Caco-2 (cell line): ENCODE measurements around the gene TMPRSS3. TPM values are rescaled to one million over a fixed set of nuclear protein-coding genes. Genes with fewer than 3 reads are reported as not detected.

Source experiments
- BruUV-seq: library from RNA; stranded (reverse); fragments of 400-500 nt; replicated peaks from 2 replicates; lab custom pipeline; 2021; lab: Mats Ljungman, UMichigan
- CTCF ChIA-PET: fragments of 300-600 bp; sonication (Branson Sonifier 250); formaldehyde crosslinking; loops from one replicate; lab custom pipeline; 2022; ENCODE audit warnings: antibody characterized with exemption; lab: Charles Lee
- POLR2A ChIA-PET: fragments of 300-600 bp; sonication (Branson Sonifier 250); formaldehyde crosslinking; loops from one replicate; lab custom pipeline; 2022; ENCODE audit warnings: antibody characterized with exemption; lab: Charles Lee
- DNase-seq, 2 experiments: peaks; one replicate each; pipeline versions ENCODE4 v3.0.0 to v3.0.0-alpha.2; 2020 to 2022
- H3K27me3 ChIP-seq: replicated peaks from 2 replicates; pipeline ENCODE4 v1.6.0; 2011; ENCODE audit warnings: low read length; ENCODE audit not compliant: control insufficient read depth, insufficient read depth
- H3K36me3 ChIP-seq: 2 replicates; pipeline ENCODE4 v1.5.1; 2011; ENCODE audit warnings: low read length; ENCODE audit not compliant: control insufficient read depth, insufficient read depth
- H3K4me1 ChIP-seq: fragments of 250-450 bp; sonication (Bioruptor Pico); 2 replicates; pipeline ENCODE4 v1.5.1; 2020; ENCODE audit warnings: mild to moderate bottlenecking
- H3K4me3 ChIP-seq: 2 replicates; pipeline ENCODE4 v1.5.1; 2011; ENCODE audit warnings: low read depth, mild to moderate bottlenecking, control low read depth, low read length
- H3K9me3 ChIP-seq: fragments of 250-450 bp; sonication (Bioruptor Pico); 2 replicates; pipeline ENCODE4 v1.5.1; 2020; ENCODE audit warnings: mild to moderate bottlenecking, moderate library complexity
- H3K27ac Mint-ChIP-seq: one replicate; pipeline ENCODE4 v1.8.0; 2022; ENCODE audit warnings: mixed read lengths; ENCODE audit not compliant: unreplicated experiment
- H3K27me3 Mint-ChIP-seq: one replicate; pipeline ENCODE4 v1.8.0; 2022; ENCODE audit warnings: mixed read lengths; ENCODE audit not compliant: insufficient read depth, unreplicated experiment
- H3K36me3 Mint-ChIP-seq: one replicate; pipeline ENCODE4 v1.8.0; 2022; ENCODE audit warnings: mild to moderate bottlenecking, mixed read lengths; ENCODE audit not compliant: insufficient read depth, unreplicated experiment
- H3K4me1 Mint-ChIP-seq: one replicate; pipeline ENCODE4 v1.8.0; 2022; ENCODE audit warnings: low read depth, mixed read lengths; ENCODE audit not compliant: unreplicated experiment
- H3K4me3 Mint-ChIP-seq: one replicate; pipeline ENCODE4 v1.8.0; 2022; ENCODE audit warnings: mild to moderate bottlenecking, moderate library complexity, mixed read lengths; ENCODE audit not compliant: unreplicated experiment
- H3K9me3 Mint-ChIP-seq: one replicate; pipeline ENCODE4 v1.8.0; 2022; ENCODE audit warnings: mixed read lengths; ENCODE audit not compliant: unreplicated experiment
- intact Hi-C: fragments of 100-400 bp; cut with micrococcal nuclease; formaldehyde crosslinking; loops from one replicate; pipeline ENCODE4 v1.10.0; 2022; ENCODE audit not compliant: unreplicated experiment
- total RNA-seq: library from RNA; stranded (reverse); gene quantifications from 2 replicates; pipeline ENCODE4 v1.2.3, GENCODE V29; 2022
- TF ChIP-seq, protein P1 (sequence below), 2 experiments: fragments of 200-600 bp in 1 of 2; IDR thresholded peaks; 1 replicate in 1 of 2; 2 replicates in 1 of 2; pipeline versions ENCODE4 v1.5.1 to v1.8.0; 2011 to 2022; ENCODE audit warnings: antibody characterized with exemption in 1 of 2, control low read depth in 1 of 2, inconsistent platforms in 1 of 2, low read depth in 1 of 2, low read length in 1 of 2, mild to moderate bottlenecking in 1 of 2, moderate library complexity in 1 of 2; ENCODE audit not compliant: insufficient read depth in 1 of 2, severe bottlenecking in 1 of 2, unreplicated experiment in 1 of 2

TMPRSS3 gene
- total RNA-seq, 1 experiment from 2014 or later: not detected

DNA sequence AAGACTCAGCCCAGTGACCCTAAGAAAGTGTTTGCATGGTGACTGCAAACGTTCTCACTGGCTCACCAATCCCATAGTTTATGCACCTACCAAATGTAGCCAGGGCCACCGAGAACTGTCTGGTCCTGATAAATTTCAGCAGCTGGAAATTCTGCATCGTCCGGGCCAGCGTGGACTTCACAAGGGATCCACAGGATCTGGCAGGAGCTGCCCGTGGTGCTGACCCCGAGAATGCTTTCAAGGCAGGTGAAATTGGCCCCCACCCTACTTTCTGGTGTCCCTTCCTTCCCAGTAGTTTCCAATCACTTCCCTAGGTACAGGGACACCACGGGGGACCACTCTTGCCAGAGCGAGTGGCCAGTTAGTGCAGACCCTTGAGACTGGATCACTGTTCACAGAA lies 34.0 kb upstream of the TMPRSS3 start:
- H3K27me3 Mint-ChIP-seq: peaks cover 10% of the 10 kb centered on the region
- Histone ChIP-seq H3K4me1 (no peaks in the 10 kb centered on the region), H3K27me3 (no peaks in the 10 kb centered on the region), H3K36me3 (no peaks in the 10 kb centered on the region), H3K9me3 (no peaks in the 10 kb centered on the region), H3K4me3 (no peak overlapping the region)
- no peak overlapping the region for H3K4me3 Mint-ChIP-seq
- peaks cover 6% of the 10 kb centered on the region for H3K4me1 Mint-ChIP-seq
- H3K36me3 Mint-ChIP-seq: no peaks in the 10 kb centered on the region
- intact Hi-C loops: no loop called here
- DNase-seq: peak in 1 of 2 experiments; percentile 40
- TF ChIP-seq, protein P1, sequence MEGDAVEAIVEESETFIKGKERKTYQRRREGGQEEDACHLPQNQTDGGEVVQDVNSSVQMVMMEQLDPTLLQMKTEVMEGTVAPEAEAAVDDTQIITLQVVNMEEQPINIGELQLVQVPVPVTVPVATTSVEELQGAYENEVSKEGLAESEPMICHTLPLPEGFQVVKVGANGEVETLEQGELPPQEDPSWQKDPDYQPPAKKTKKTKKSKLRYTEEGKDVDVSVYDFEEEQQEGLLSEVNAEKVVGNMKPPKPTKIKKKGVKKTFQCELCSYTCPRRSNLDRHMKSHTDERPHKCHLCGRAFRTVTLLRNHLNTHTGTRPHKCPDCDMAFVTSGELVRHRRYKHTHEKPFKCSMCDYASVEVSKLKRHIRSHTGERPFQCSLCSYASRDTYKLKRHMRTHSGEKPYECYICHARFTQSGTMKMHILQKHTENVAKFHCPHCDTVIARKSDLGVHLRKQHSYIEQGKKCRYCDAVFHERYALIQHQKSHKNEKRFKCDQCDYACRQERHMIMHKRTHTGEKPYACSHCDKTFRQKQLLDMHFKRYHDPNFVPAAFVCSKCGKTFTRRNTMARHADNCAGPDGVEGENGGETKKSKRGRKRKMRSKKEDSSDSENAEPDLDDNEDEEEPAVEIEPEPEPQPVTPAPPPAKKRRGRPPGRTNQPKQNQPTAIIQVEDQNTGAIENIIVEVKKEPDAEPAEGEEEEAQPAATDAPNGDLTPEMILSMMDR (IDR thresholded peaks at IDR 0.05; ENCODE audit: insufficient read depth in 1 of 2, low read depth in 1 of 2, low read length in 1 of 2, severe bottlenecking in 1 of 2, unreplicated experiment in 1 of 2): no peak
- no peak overlapping the region for H3K27ac Mint-ChIP-seq
- POLR2A ChIA-PET: no interaction called here
- BruUV-seq: no TSS peak
- H3K9me3 Mint-ChIP-seq: no peaks in the 10 kb centered on the region
- CTCF ChIA-PET: interaction anchor here (0.6 kb wide), 1 partner anchor 26 kb away, joined by 4 read pairs; no protein-coding TSS in a partner anchor

DNA sequence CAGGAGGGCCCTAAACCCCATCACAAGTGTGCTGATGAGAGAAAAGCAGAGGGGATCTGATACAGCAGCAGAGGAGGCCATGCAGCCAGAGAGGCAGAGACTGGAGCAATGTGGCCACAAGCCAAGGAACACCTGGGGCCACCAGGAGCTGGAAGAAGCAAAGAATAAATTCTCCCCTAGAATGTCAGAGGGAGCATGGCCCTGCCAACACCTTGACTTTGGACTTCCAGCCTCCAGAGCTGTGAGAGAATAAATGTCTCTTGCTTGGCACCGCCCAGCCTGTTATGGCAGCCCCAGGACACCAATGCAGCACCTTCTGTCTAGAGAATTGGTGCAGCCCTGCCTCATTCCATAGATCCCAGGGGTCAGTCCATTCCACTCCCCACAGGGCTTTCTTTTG lies 33.2 kb upstream of the TMPRSS3 start:
- no peaks in the 10 kb centered on the region for H3K9me3 Mint-ChIP-seq
- intact Hi-C loops: no loop called here
- Histone ChIP-seq H3K9me3 (no peaks in the 10 kb centered on the region), H3K36me3 (no peaks in the 10 kb centered on the region), H3K4me1 (no peaks in the 10 kb centered on the region), H3K4me3 (no peak overlapping the region), H3K27me3 (no peaks in the 10 kb centered on the region)
- ChIA-PET CTCF (no interaction called here), POLR2A (no interaction called here)
- BruUV-seq: no TSS peak
- H3K4me3 Mint-ChIP-seq: no peak overlapping the region
- H3K27me3 Mint-ChIP-seq: peaks cover 7% of the 10 kb centered on the region
- no peak overlapping the region for H3K27ac Mint-ChIP-seq
- TF ChIP-seq, protein P1 (IDR thresholded peaks at IDR 0.05; ENCODE audit: insufficient read depth in 1 of 2, low read depth in 1 of 2, low read length in 1 of 2, severe bottlenecking in 1 of 2, unreplicated experiment in 1 of 2): no peak
- H3K36me3 Mint-ChIP-seq: no peaks in the 10 kb centered on the region
- no peak for DNase-seq
- peaks cover 6% of the 10 kb centered on the region for H3K4me1 Mint-ChIP-seq

DNA sequence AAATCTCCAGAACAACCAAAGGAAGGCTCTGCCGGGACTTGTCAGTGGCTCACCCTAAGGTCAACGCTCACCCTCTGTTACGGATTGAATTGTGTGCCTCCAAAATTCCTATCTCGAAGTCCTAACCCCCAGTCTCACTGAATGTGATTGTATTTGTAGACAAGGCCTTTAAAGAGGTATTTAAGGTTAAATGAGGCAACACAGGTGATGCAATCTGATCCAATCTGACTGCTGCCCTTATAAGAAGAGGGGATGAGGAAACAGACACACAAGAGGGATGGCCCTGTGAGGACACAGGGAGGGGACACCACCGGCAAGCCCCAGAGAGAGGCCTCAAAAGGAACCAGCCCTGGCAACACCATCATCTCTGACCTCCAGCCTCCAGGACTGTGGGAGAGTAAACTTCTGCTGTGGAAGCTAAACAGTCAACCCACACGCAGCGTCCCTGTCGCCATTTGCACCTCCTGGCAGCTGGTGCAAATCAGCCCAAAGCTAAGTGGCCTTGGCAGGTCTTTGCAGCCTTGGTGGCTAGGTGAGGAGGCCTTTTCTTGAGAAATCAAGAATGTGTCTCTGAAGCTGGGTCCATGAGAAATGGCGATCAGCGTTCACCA lies 32.1 kb upstream of the TMPRSS3 start:
- no peaks in the 10 kb centered on the region for H3K9me3 ChIP-seq
- TF ChIP-seq, protein P1 (IDR thresholded peaks at IDR 0.05; ENCODE audit: insufficient read depth in 1 of 2, low read depth in 1 of 2, low read length in 1 of 2, severe bottlenecking in 1 of 2, unreplicated experiment in 1 of 2): no peak
- intact Hi-C loops: no loop called here
- DNase-seq: no peak
- no peaks in the 10 kb centered on the region for H3K36me3 ChIP-seq
- no peaks in the 10 kb centered on the region for H3K27me3 ChIP-seq
- ChIA-PET POLR2A (no interaction called here), CTCF (no interaction called here)
- no peak overlapping the region for H3K4me3 ChIP-seq
- peaks cover 6% of the 10 kb centered on the region for H3K4me1 Mint-ChIP-seq
- no peaks in the 10 kb centered on the region for H3K9me3 Mint-ChIP-seq
- no peaks in the 10 kb centered on the region for H3K4me1 ChIP-seq
- H3K27me3 Mint-ChIP-seq: peaks cover 7% of the 10 kb centered on the region
- no peak overlapping the region for H3K4me3 Mint-ChIP-seq
- no peaks in the 10 kb centered on the region for H3K36me3 Mint-ChIP-seq
- no peak overlapping the region for H3K27ac Mint-ChIP-seq
- BruUV-seq: no TSS peak
